GM12864 (cell line): Measurements from ENCODE around the gene ALG1.
"Not testable (repeated sequence)": the region's sequence is repeated elsewhere in the genome, so short reads cannot be mapped to it uniquely, and the experiment has no call there.

Experiments
- DNase-seq: peaks from one replicate; pipeline ENCODE4 v3.0.0-alpha.2; 2011; ENCODE audit warnings: low read depth
- H3K4me3 ChIP-seq: 2 replicates; pipeline ENCODE4 v1.5.1; 2011; ENCODE audit warnings: mild to moderate bottlenecking, low read depth, low read length, control low read depth

The ALG1 gene

GRCh38 chr16:5089911-5090555, 18.4 kb downstream of the ALG1 start:
- not testable (repeated sequence) for H3K4me3 ChIP-seq, DNase-seq

DNA sequence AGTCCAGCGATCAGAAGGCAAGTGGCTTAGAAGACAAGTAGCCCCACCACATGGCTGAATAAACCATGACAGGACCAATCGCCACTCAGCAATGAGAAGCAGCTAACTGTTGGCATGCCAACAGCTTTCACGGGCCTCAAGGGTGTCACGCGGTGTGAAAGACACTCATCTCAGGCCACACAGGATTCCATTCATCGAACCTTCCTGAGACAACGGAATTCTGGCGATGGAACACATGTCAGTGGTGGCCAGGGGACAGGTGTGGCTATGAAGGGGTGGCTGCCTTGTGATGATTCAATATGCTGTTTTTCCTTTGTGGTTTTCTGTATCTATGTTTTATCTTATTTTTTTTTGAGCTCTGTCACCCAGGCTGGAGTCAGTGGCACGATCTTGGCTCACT, 18.9 kb downstream of the ALG1 start:
- not testable (repeated sequence) for H3K4me3 ChIP-seq, DNase-seq

DNA sequence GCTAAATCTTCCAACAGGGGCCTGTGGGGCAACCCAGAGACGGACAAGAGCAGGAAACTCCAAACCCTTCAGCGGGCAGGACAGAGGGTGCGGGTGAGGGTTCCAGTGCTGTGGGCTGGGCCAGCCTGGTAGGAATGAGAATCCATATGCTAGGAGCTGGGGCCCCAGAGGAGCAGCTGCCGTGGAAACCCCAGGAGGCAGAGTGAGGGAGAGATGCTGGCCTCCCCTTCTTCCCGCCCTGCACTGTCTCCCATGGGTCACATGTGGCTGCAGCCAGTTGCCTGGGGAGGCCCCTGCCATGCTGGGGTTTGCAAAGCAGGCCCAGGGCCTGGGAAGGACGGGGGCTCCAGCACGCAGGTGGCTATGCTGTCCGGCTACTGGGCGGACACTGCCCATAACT, 21.4 kb downstream of the ALG1 start:
- DNase-seq, H3K4me3 ChIP-seq: not testable (repeated sequence)

DNA sequence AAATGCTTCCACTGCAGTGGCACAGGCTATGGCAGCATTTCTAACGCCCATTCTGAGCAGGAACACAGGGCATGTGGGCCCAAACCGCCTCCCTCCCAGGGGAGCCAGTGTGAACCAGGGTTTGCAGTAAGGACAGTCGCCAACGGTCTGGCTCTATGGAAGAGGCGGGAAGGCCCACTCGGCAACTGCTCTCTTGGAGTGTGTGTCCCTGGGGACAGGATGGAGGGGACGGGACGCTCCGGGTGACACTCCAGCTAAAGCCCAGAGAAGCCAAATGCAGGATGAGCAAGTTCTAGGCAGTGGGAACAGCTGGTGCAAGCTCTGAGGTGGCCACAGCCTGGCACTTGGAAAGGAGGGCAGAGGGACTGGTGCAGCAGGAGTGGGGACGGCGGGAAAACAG, 22.1 kb downstream of the ALG1 start:
- not testable (repeated sequence) for H3K4me3 ChIP-seq

DNA sequence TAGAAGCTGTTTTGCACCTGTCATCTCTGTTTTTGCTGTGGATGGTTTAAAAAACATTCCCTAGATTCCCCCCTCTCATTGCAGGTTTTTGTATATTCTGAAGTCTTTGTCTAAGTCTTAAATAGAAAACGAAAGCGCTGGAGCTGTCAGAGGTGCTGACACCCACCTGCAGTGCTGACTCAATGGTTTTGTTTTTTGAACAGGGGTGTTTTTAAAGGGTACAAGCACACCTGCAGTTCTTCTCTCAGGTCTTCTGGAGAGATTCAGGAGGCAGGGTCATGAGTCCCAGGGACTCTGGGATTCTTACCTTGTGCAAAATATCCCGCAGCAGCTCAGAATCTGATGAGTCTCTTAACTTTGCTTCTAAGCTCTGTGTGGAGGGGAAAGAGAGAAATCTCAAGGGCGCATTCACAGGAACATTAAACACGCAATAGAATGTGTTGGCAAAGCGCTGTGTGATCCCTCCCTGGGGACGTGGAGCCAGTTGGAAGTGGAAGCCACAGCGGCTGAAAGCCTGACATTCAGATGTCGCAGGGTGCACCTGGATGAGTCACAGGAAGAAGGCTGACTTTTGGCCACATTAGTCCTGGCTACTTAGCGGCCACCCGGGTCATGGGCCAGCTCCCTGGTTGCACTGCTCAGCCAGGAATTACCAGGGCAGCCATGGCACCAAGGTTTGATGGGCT, 23.6 kb downstream of the ALG1 start:
- not testable (repeated sequence) for DNase-seq, H3K4me3 ChIP-seq

More for the DNA sequence above, 22.1 kb downstream of the ALG1 start:
- not testable (repeated sequence) for DNase-seq

- H3K4me3 ChIP-seq = peak overlapping the region; percentile 66
- not testable (repeated sequence) for DNase-seq
These were observed 24.9 kb downstream of the ALG1 start for GRCh38 chr16:5096437-5097060.

GRCh38 chr16:5097061-5097469, 25.4 kb downstream of the ALG1 start:
- DNase-seq = not testable (repeated sequence)

DNA sequence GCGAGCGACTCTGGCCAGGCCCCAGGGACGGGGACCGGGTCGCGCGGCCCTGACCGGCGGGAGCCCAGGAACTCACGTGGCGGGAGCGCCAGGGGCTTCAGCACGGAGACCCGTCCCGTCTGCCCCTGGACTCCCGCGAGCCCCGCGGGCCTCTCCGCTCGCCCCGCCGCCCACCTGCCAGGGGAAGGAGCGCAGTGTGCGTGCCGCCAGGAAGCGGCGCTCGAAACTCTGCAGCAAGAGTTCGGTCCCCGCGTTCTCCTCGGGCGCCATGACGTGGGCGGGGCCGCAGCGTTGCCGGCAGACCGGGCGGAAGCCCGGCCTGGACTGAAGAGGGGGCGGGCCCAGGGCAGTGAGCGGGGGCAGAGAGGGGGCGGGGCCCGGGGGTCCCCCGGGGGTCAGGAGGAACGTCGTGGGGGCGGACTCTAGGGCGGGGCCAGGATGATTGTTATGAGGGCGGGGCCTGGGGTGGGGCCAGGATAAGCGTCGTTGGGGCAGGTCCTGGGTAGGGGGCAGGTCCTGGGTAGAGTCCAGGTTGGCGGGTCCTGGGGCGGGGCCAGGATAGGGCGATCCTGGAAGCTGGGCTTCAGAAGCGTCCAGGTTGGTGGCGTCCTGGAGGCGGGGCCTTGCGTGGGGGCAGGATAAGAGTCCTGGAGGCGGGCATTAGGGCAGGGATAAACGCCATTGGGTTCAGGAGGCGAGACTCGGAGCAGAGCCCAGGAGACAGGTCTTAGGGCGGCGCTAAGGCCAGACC, 26.0 kb downstream of the ALG1 start, which contains the start of gene EEF2KMT:
Gene EEF2KMT (minus strand): TSS at position 326 of the 751 bp plus-strand sequence. CDS start 56 bp downstream, at position 270.
- H3K4me3 ChIP-seq = peak within 1 kb of the TSS; percentile 66
- DNase-seq = peak; percentile 94

More at GRCh38 chr16:5097061-5097469, 25.4 kb downstream of the ALG1 start:
- H3K4me3 ChIP-seq = peak overlapping the region; percentile 66

- DNase-seq = not testable (repeated sequence)
- H3K4me3 ChIP-seq = peak overlapping the region; percentile 65
These were observed 26.8 kb downstream of the ALG1 start for GRCh38 chr16:5098221-5099159.

DNA sequence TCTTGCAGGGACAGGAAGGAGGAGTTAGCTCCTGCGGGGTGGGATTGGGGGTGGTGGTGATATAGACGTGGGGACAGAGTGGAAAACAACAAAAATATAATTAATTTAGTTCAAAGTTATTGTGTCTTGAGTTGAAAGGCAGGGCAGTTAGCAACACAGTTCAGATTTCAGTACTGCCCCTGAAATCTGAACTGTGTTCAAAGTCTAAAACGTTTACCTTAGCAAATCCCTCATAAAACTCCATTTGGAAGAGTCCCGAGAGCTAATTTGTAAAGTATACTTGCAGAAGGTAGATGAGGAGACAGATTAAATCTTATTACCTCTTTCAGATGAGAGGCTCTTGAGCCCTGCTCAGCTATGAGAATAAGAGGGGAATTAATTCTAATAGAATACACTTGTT, 27.5 kb downstream of the ALG1 start:
- DNase-seq, H3K4me3 ChIP-seq: not testable (repeated sequence)

- not testable (repeated sequence) for DNase-seq, H3K4me3 ChIP-seq
These were observed 31.8 kb downstream of the ALG1 start for GRCh38 chr16:5103296-5104032.

GRCh38 chr16:5105039-5105438, 33.4 kb downstream of the ALG1 start:
- not testable (repeated sequence) for DNase-seq, H3K4me3 ChIP-seq
